SU-DHL-6 (cell line): ENCODE measurements around the gene GCDH.
A peak's percentile ranks its signal among the peaks of the same experiment; 100 is the strongest.

ENCODE experiments used
- H2AFZ ChIP-seq: fragments of 200-600 bp; sonication (generic); 2 replicates; pipeline ENCODE4 v1.6.1; 2014; ENCODE audit warnings: low read depth, mild to moderate bottlenecking, moderate library complexity, mixed read lengths, antibody characterized with exemption, low read length; ENCODE audit not compliant: severe bottlenecking
- H3F3A ChIP-seq: fragments of 200-600 bp; shearing (Covaris generic); 2 replicates; pipeline ENCODE4 v1.6.0; 2016; ENCODE audit warnings: antibody characterized with exemption, mild to moderate bottlenecking; ENCODE audit not compliant: insufficient read depth
- H3K27ac ChIP-seq: fragments of 200-600 bp; sonication (generic); 2 replicates; pipeline ENCODE4 v1.5.1; 2016; ENCODE audit warnings: low read depth, mild to moderate bottlenecking, low read length, moderate library complexity, mixed read lengths
- H3K27me3 ChIP-seq: fragments of 200-600 bp; sonication (generic), shearing (Covaris generic); 2 replicates; pipeline ENCODE4 v1.6.0; 2014; ENCODE audit warnings: mild to moderate bottlenecking, low read length
- H3K36me3 ChIP-seq: fragments of 200-600 bp; sonication (generic); 2 replicates; pipeline ENCODE4 v1.6.1; 2014; ENCODE audit warnings: mild to moderate bottlenecking, low read length, mixed read lengths
- H3K4me2 ChIP-seq: fragments of 300-600, 200-600 bp; shearing (Covaris generic), sonication (generic); 2 replicates; pipeline ENCODE4 v1.6.0; 2014; ENCODE audit warnings: low read length, low read depth, mild to moderate bottlenecking; ENCODE audit not compliant: poor library complexity, severe bottlenecking
- H3K4me3 ChIP-seq: fragments of 200-600 bp; sonication (generic); 2 replicates; pipeline ENCODE4 v1.5.1; 2014; ENCODE audit warnings: antibody characterized with exemption, low read length, mild to moderate bottlenecking, mixed read lengths; ENCODE audit not compliant: insufficient read depth, poor library complexity, severe bottlenecking
- H3K79me2 ChIP-seq: fragments of 200-600 bp; sonication (generic); 2 replicates; pipeline ENCODE4 v1.6.1; 2014; ENCODE audit warnings: mild to moderate bottlenecking, low read length, moderate library complexity; ENCODE audit not compliant: insufficient read depth
- H3K9ac ChIP-seq: fragments of 200-600 bp; sonication (generic); 2 replicates; pipeline ENCODE4 v1.7.0; 2014; ENCODE audit warnings: mild to moderate bottlenecking, low read length
- H3K9me2 ChIP-seq: fragments of 200-600 bp; sonication (generic); replicated peaks from 2 replicates; pipeline ENCODE4 v1.6.1; 2014; ENCODE audit warnings: low read length; ENCODE audit not compliant: insufficient read depth
- H3K9me3 ChIP-seq: fragments of 200-600 bp; sonication (generic); 2 replicates; pipeline ENCODE4 v1.6.1; 2014; ENCODE audit warnings: low read length, mixed read lengths; ENCODE audit not compliant: insufficient read depth
- H4K20me1 ChIP-seq: fragments of 200-600 bp; sonication (generic); 2 replicates; pipeline ENCODE4 v1.6.1; 2014; ENCODE audit warnings: low read depth, mild to moderate bottlenecking, antibody characterized with exemption, low read length, moderate library complexity, mixed read lengths
- EZH2phosphoT487 ChIP-seq: fragments of 200-600 bp; sonication (generic), shearing (Covaris generic); conservative IDR thresholded peaks from 2 replicates; pipeline ENCODE4 v1.6.1; 2018; ENCODE audit warnings: mild to moderate bottlenecking, antibody characterized with exemption, low read length, moderate library complexity, mixed read lengths
- TF ChIP-seq, protein P1 (sequence below): fragments of 200-600 bp; sonication (generic); IDR thresholded peaks from one replicate; pipeline ENCODE4 v1.5.1; 2017; ENCODE audit warnings: antibody characterized with exemption, mild to moderate bottlenecking, low read length, moderate library complexity; ENCODE audit not compliant: insufficient read depth, poor library complexity, severe bottlenecking

GCDH gene

GRCh38 chr19:12866416-12867119, 24.4 kb upstream of the GCDH start:
- Histone ChIP-seq H3K9me2 (no peaks in the 10 kb centered on the region), H4K20me1 (no peaks in the 10 kb centered on the region), H3K79me2 (no peaks in the 10 kb centered on the region), H3K36me3 (no peaks in the 10 kb centered on the region), H3K9me3 (no peaks in the 10 kb centered on the region), H3K27me3 (no peaks in the 10 kb centered on the region), H3K4me3 (no peak overlapping the region), H3F3A (no peaks in the 10 kb centered on the region), H2AFZ (no peak overlapping the region), H3K9ac (no peak overlapping the region), H3K27ac (no peak overlapping the region), H3K4me2 (no peak overlapping the region)
- TF ChIP-seq, protein P1, sequence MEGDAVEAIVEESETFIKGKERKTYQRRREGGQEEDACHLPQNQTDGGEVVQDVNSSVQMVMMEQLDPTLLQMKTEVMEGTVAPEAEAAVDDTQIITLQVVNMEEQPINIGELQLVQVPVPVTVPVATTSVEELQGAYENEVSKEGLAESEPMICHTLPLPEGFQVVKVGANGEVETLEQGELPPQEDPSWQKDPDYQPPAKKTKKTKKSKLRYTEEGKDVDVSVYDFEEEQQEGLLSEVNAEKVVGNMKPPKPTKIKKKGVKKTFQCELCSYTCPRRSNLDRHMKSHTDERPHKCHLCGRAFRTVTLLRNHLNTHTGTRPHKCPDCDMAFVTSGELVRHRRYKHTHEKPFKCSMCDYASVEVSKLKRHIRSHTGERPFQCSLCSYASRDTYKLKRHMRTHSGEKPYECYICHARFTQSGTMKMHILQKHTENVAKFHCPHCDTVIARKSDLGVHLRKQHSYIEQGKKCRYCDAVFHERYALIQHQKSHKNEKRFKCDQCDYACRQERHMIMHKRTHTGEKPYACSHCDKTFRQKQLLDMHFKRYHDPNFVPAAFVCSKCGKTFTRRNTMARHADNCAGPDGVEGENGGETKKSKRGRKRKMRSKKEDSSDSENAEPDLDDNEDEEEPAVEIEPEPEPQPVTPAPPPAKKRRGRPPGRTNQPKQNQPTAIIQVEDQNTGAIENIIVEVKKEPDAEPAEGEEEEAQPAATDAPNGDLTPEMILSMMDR, result no peak
- no peak for TF ChIP-seq EZH2phosphoT487

DNA sequence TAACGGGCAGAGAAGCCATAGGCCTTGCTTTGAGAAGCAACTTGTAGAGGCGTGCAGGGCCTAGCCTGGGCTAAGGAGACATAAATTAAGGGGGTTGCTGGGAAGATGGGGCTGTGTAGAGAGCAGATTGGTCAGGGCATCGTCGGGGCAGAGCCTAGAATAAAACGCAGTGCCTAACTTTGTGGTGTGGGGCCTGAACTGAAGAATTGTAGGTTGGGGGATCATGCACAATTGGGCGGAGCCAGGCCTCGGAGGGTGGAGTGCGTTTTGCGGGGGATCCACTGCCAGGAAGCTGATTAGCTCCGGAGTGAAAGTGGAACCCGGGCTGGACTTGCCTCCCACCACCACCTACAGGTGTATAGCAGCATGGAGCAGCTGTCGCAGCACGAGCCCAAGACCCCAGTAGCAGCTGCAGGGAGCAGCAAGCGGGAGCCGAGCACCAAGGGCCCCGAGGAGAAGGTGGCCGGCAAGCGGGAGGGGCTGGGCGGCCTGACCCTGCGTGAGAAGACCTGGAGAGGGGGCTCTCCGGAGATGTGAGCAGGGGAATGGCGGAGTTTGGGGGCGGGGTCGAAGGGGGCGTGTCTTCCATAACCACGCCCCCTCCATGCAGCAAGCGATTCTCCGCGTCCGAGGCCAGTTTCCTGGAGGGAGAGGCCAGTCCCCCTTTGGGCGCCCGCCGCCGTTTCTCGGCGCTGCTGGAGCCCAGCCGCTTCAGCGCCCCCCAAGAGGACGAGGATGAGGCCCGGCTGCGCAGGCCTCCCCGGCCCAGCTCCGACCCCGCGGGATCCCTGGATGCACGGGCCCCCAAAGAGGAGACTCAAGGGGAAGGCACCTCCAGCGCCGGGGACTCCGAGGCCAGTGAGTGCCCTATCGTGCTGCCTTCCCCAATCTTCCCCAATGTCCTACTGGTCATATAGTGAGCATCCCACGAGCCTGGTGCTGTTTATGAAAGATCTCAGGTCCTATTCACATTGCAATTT, 23.6 kb upstream of the GCDH start:
- no peak overlapping the region for H3K9ac ChIP-seq
- no peaks in the 10 kb centered on the region for H3K36me3 ChIP-seq
- no peak overlapping the region for H3K27ac ChIP-seq

GRCh38 chr19:12868540-12869112, 22.3 kb upstream of the GCDH start:
- Histone ChIP-seq H3K36me3 (no peaks in the 10 kb centered on the region), H3K9me2 (no peaks in the 10 kb centered on the region), H4K20me1 (no peaks in the 10 kb centered on the region), H3K9me3 (no peaks in the 10 kb centered on the region), H2AFZ (no peak overlapping the region), H3K27me3 (no peaks in the 10 kb centered on the region), H3F3A (peaks cover 5% of the 10 kb centered on the region; the same call in 1 of the 2 replicates), H3K4me3 (no peak overlapping the region), H3K4me2 (no peak overlapping the region), H3K27ac (no peak overlapping the region), H3K79me2 (no peaks in the 10 kb centered on the region), H3K9ac (no peak overlapping the region)
- TF ChIP-seq EZH2phosphoT487, result no peak
- TF ChIP-seq, protein P1, result no peak

More for the DNA sequence above, 23.6 kb upstream of the GCDH start:
- Histone ChIP-seq H2AFZ (no peak overlapping the region), H3F3A (peaks cover 5% of the 10 kb centered on the region; the same call in 1 of the 2 replicates), H3K4me2 (peak overlapping the region; percentile 13), H3K79me2 (no peaks in the 10 kb centered on the region), H3K27me3 (no peaks in the 10 kb centered on the region), H4K20me1 (no peaks in the 10 kb centered on the region), H3K9me3 (no peaks in the 10 kb centered on the region), H3K9me2 (no peaks in the 10 kb centered on the region), H3K4me3 (no peak overlapping the region)
- TF ChIP-seq EZH2phosphoT487, result no peak
